Kidney (tissue), 14 donors: ENCODE results near the gene KLK7. TPM values are rescaled to one million over a fixed set of nuclear protein-coding genes. Genes with fewer than 3 reads are reported as not detected.

Source experiments
- DNase-seq, 5 donors: peaks; one replicate each; pipeline ENCODE4 v3.0.0-alpha.2; 2013 to 2020
- FAIRE-seq: peaks from 2 replicates; lab custom pipeline; 2012; peaks lifted over from hg19 to GRCh38; lab: Jason Lieb, UNC
- H3K27ac ChIP-seq, 2 donors: one replicate each; pipeline ENCODE4 v1.7.0; 2013; ENCODE audit warnings: low read depth in 2 of 2, low read length in 2 of 2, inconsistent platforms in 1 of 2
- H3K27me3 ChIP-seq: one replicate; pipeline ENCODE4 v1.7.1; 2013; ENCODE audit warnings: low read length, inconsistent platforms; ENCODE audit not compliant: control insufficient read depth, insufficient read depth
- H3K36me3 ChIP-seq, 3 donors: one replicate each; pipeline versions ENCODE4 v1.7.0 to v1.7.1; 2013; ENCODE audit warnings: low read length in 3 of 3, control low read depth in 1 of 3, inconsistent platforms in 1 of 3; ENCODE audit not compliant: insufficient read depth in 3 of 3, control insufficient read depth in 2 of 3
- H3K4me1 ChIP-seq, 3 donors: one replicate each; pipeline versions ENCODE4 v1.7.0 to v1.7.1; 2013; ENCODE audit warnings: low read length in 3 of 3, inconsistent platforms in 1 of 3, low read depth in 1 of 3; ENCODE audit not compliant: control insufficient read depth in 2 of 3, insufficient read depth in 2 of 3
- H3K4me3 ChIP-seq, 3 donors: one replicate each; pipeline versions ENCODE4 v1.7.0 to v1.8.1; 2013; ENCODE audit warnings: low read length in 3 of 3, control low read depth in 1 of 3, inconsistent platforms in 1 of 3
- H3K9ac ChIP-seq, 3 donors: one replicate each; pipeline versions ENCODE4 v1.7.0 to v1.7.1; 2013; ENCODE audit warnings: low read length in 3 of 3, control low read depth in 1 of 3, inconsistent platforms in 1 of 3
- H3K9me3 ChIP-seq, 3 donors: one replicate each; pipeline versions ENCODE4 v1.7.0 to v1.7.1; 2013; ENCODE audit warnings: low read length in 3 of 3, control low read depth in 1 of 3, inconsistent platforms in 1 of 3; ENCODE audit not compliant: control insufficient read depth in 2 of 3, insufficient read depth in 1 of 3
- intact Hi-C: fragments of 100-400 bp; cut with DNase I; formaldehyde crosslinking; loops from one replicate; pipeline ENCODE4 v1.11.1; 2022
- polyA plus RNA-seq: library from polyadenylated mRNA; stranded (reverse); fragments of 350-450 nt; fragmentation: Illumina TruSeq; extraction: RNeasy Lipid Tissue Mini Kit (QIAGEN cat#74804); gene quantifications from one replicate; pipeline ENCODE4 v1.2.3, GENCODE V29; 2014; ENCODE audit warnings: low read depth, low replicate concordance; ENCODE audit not compliant: insufficient read depth
- total RNA-seq: library from RNA; stranded (reverse); fragmentation: NEBNext Ultra II Directional; extraction: Animal tissue kit (Norgen Biotek cat#: 25700); gene quantifications from one replicate; pipeline ENCODE4 v1.2.1, GENCODE V29; 2021
- TF ChIP-seq, protein P1 (sequence below): IDR thresholded peaks from 3 replicates; pipeline ENCODE4 v1.5.1; 2012; ENCODE audit warnings: mild to moderate bottlenecking, moderate library complexity, borderline replicate concordance; ENCODE audit not compliant: insufficient read depth; ENCODE audit errors: extremely low read depth
- donor health status: control.
- donor health status: control.
- donor health status: control.
- donor health status: control.
- donor health status: control.
- donor health status: DM: yes; HTN: yes; CAD: no.
- donor health status: Normal renal cell carcinoma (clear cell type).

The KLK7 gene
- total and polyA plus RNA-seq, 2 donors from 2014 or later, result 1.0 to 22.5 TPM

DNA sequence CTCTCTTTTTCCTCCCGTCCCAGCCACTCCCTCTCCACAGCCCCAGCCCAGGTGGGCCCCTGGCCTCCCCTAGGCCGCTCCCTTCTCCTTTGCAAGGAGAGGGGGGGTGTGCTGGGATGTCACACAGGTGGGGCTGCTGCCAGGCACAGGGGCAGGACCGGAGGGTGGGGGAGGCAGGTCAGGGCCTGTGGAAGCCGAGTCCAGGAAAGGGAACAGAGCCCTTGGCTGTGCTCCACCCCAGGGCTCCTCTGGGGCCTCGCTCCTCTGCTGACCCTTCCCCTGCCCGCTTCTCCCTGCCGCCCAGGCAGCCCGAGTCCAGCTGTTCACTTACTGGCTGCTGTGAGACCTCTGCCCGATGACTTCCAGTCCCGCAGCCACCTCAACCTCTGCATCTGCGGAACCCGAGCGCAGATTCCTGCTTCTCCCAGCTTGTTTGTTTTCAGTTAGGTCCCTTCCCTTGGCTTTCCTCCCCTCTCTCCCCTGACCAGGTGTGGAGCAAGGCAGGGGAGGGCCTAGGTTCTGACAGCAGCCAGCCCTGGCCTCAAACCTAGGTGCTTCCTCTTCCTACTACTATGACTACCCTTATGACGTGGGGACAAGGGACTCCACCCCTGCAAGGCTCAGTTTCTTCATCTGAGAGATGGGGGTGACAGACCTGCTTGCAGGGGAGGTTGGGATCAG is 43.5 kb upstream of the KLK7 start:
- no peak overlapping the region for H3K4me3 ChIP-seq
- H3K9ac ChIP-seq, result no peak overlapping the region
- no peaks in the 10 kb centered on the region for H3K4me1 ChIP-seq
- H3K36me3 ChIP-seq, result no peaks in the 10 kb centered on the region
- no peaks in the 10 kb centered on the region for H3K9me3 ChIP-seq
- H3K27ac ChIP-seq, result no peak overlapping the region
- DNase-seq, result no peak
- H3K27me3 ChIP-seq, result no peaks in the 10 kb centered on the region
- TF ChIP-seq, protein P1, sequence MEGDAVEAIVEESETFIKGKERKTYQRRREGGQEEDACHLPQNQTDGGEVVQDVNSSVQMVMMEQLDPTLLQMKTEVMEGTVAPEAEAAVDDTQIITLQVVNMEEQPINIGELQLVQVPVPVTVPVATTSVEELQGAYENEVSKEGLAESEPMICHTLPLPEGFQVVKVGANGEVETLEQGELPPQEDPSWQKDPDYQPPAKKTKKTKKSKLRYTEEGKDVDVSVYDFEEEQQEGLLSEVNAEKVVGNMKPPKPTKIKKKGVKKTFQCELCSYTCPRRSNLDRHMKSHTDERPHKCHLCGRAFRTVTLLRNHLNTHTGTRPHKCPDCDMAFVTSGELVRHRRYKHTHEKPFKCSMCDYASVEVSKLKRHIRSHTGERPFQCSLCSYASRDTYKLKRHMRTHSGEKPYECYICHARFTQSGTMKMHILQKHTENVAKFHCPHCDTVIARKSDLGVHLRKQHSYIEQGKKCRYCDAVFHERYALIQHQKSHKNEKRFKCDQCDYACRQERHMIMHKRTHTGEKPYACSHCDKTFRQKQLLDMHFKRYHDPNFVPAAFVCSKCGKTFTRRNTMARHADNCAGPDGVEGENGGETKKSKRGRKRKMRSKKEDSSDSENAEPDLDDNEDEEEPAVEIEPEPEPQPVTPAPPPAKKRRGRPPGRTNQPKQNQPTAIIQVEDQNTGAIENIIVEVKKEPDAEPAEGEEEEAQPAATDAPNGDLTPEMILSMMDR, result no peak
- FAIRE-seq, result no peak
- intact Hi-C loops, result no loop called here

DNA sequence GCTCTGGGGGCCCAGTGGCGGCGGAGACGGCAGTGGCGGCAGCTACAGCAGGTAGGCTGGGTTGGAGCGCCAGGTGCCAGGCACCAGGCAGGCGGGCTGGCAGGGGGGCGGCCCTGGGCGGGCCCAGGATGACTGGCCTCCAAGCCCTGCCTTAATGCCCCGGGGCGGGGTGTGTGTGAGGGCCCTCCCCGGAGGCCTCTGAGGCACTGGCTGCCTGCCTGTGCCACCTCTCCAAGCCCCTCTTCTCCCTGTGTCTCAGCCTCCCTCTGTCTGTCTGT is 42.8 kb upstream of the KLK7 start, which contains the start of gene KLK11:
Gene KLK11, minus strand, starts transcription at position 63 of the 278 bp plus-strand sequence. CDS start 985 bp downstream, outside the sequence.
- DNase-seq (no peak), FAIRE-seq (no peak)
- no peaks in the 10 kb centered on the region for H3K4me1 ChIP-seq
- H3K9me3 ChIP-seq, result no peaks in the 10 kb centered on the region
- no peak within 1 kb of the TSS for H3K4me3 ChIP-seq
- intact Hi-C loops, result no loop called here
- no peak within 1 kb of the TSS for H3K27ac ChIP-seq
- TF ChIP-seq, protein P1, result no peak
- H3K27me3 ChIP-seq, result no peaks in the 10 kb centered on the region
- no peaks in the 10 kb centered on the region for H3K36me3 ChIP-seq
- no peak within 1 kb of the TSS for H3K9ac ChIP-seq

DNA sequence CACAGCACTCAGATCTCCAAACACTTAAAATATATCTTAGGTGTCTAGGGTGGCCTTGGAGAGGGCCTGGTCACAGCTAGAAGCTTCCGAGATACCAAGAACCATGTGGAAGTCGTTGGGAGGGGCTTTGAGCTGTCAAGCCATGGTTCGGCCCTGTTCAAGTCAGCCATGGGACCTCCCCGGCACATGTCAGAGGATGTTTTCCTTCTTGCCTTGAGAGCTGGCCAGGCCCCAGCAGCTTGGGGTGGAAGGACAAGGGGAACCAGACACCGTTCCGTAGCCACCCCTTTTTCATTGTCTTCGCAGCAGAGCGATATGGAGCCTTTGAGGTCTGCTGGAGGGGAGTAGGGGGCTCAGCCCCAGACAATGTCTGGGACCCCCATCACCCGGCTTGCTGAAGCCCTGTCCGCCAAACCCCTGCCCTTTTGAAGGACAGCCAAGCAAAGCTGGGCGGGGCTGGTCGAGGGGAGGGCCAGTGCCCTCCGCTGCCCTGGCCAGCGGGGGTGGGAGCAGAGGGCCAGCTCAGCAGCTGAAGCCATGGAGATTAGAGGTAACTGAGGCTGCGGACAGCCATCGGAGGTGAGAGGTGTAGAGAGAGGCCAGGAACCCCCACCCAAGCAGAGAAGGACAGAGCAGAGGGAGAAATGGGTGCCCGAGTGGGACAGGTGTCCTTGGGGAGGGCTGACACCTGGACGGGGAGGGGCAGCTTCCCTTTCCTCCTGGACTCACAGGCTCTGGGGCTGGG is 42.3 kb upstream of the KLK7 start:
- no peaks in the 10 kb centered on the region for H3K27me3 ChIP-seq
- no peak for FAIRE-seq
- H3K4me3 ChIP-seq, result no peak overlapping the region
- H3K4me1 ChIP-seq, result no peaks in the 10 kb centered on the region
- no peaks in the 10 kb centered on the region for H3K36me3 ChIP-seq
- H3K9me3 ChIP-seq, result no peaks in the 10 kb centered on the region
- intact Hi-C loops, result no loop called here
- TF ChIP-seq, protein P1, result no peak
- no peak overlapping the region for H3K9ac ChIP-seq
- no peak overlapping the region for H3K27ac ChIP-seq
- DNase-seq, result peak in 1 of 5 donors; percentile 61
